Natural killer cell (primary cell): ENCODE measurements around the gene SPRYD3. TPM values are rescaled to one million over a fixed set of nuclear protein-coding genes. Genes with fewer than 3 reads are reported as not detected.

Source experiments
- ATAC-seq, 3 donors: fragments of 150-1000 bp in 2 of 3; fragments of 200-7000 bp in 1 of 3; cut with Tn5 transposase; 1 replicate in 1 of 3; 2 replicates in 2 of 3; pipeline ENCODE4 v1.10.0; 2021; ENCODE audit warnings: mild to moderate bottlenecking in 2 of 3, moderate library complexity in 2 of 3
- DNase-seq, 2 donors: peaks; one replicate each; pipeline versions ENCODE4 v3.0.0 to v3.0.0-alpha.2; 2013 to 2021; ENCODE audit warnings: mixed read lengths in 1 of 2
- H3K27ac ChIP-seq: one replicate; pipeline ENCODE4 v1.5.1; 2013; ENCODE audit warnings: mild to moderate bottlenecking, low read length
- H3K27me3 ChIP-seq: one replicate; pipeline ENCODE4 v1.6.1; 2013; ENCODE audit warnings: low read length; ENCODE audit not compliant: control insufficient read depth, insufficient read depth
- H3K36me3 ChIP-seq: one replicate; pipeline ENCODE4 v1.6.1; 2013; ENCODE audit warnings: low read length; ENCODE audit not compliant: control insufficient read depth, insufficient read depth
- H3K4me1 ChIP-seq: one replicate; pipeline ENCODE4 v1.6.1; 2013; ENCODE audit warnings: low read length; ENCODE audit not compliant: control insufficient read depth, insufficient read depth
- H3K4me3 ChIP-seq: one replicate; pipeline ENCODE4 v1.5.1; 2013; ENCODE audit warnings: low read length
- H3K9me3 ChIP-seq: one replicate; pipeline ENCODE4 v1.6.1; 2013; ENCODE audit warnings: low read length; ENCODE audit not compliant: control insufficient read depth, insufficient read depth
- H3K27ac Mint-ChIP-seq, 2 donors: one replicate each; pipeline ENCODE4 v1.8.0; 2022; ENCODE audit warnings: mild to moderate bottlenecking in 2 of 2, mixed read lengths in 2 of 2, moderate library complexity in 1 of 2
- H3K27me3 Mint-ChIP-seq, 2 donors: one replicate each; pipeline ENCODE4 v1.8.0; 2022; ENCODE audit warnings: low read depth in 2 of 2, mixed read lengths in 2 of 2
- H3K36me3 Mint-ChIP-seq: one replicate; pipeline ENCODE4 v1.8.0; 2022; ENCODE audit warnings: mixed read lengths
- H3K4me1 Mint-ChIP-seq, 2 donors: one replicate each; pipeline ENCODE4 v1.8.0; 2022; ENCODE audit warnings: mixed read lengths in 2 of 2
- H3K4me3 Mint-ChIP-seq: one replicate; pipeline ENCODE4 v1.8.0; 2022; ENCODE audit warnings: mild to moderate bottlenecking, moderate library complexity, mixed read lengths
- H3K9me3 Mint-ChIP-seq, 2 donors: one replicate each; pipeline ENCODE4 v1.8.0; 2022; ENCODE audit warnings: mixed read lengths in 2 of 2
- CTCF ChIP-seq: fragments of 200-600 bp; IDR thresholded peaks from one replicate; pipeline ENCODE4 v1.8.0; 2022; ENCODE audit warnings: antibody characterized with exemption
- WGBS: methylation state at CpG from one replicate; pipeline ENCODE4 v1.1.7; 2013; ENCODE audit warnings: missing lambda C conversion rate; ENCODE audit not compliant: insufficient coverage; 5-methylcytosine and 5-hydroxymethylcytosine counted together
- intact Hi-C: fragments of 100-400 bp; cut with micrococcal nuclease; formaldehyde crosslinking; loops from one replicate; pipeline ENCODE4 v1.14.2; 2022
- total RNA-seq, 4 donors: library from RNA; stranded (reverse); fragments of 120-200 nt in 1 of 4; gene quantifications; one replicate each; pipeline versions ENCODE4 v1.2.3 to v1.2.4, GENCODE V29; 2013 to 2022

Gene SPRYD3
- total RNA-seq, 3 donors from 2014 or later (not counting 1 experiment from before 2014, with no cell fraction given): 32.6 to 48.0 (median 42.6) TPM

GRCh38 chr12:53097564-53098353, 18.6 kb upstream of the SPRYD3 start, which contains the start of gene IGFBP6:
TSS of gene IGFBP6 (plus strand) at chr12:53097667. CDS start at chr12:53097718, 51 bp downstream.
- Mint-ChIP-seq H3K36me3 (no peaks in the 10 kb centered on the region), H3K4me1 (peaks cover 19 to 31% of the 10 kb centered on the region in 2 donors), H3K4me3 (peak within 1 kb of the TSS; percentile 89), H3K27ac (peak within 1 kb of the TSS in 1 of 2 donors; percentile 49), H3K27me3 (peaks cover 0 to 9% of the 10 kb centered on the region in 2 donors), H3K9me3 (no peaks in the 10 kb centered on the region)
- H3K27me3 ChIP-seq: peaks cover 3% of the 10 kb centered on the region
- no peaks in the 10 kb centered on the region for H3K36me3 ChIP-seq
- DNase-seq: peak; percentile 39 to 73
- H3K27ac ChIP-seq: no peak within 1 kb of the TSS
- no peak for TF ChIP-seq CTCF
- H3K9me3 ChIP-seq: no peaks in the 10 kb centered on the region
- H3K4me3 ChIP-seq: peak within 1 kb of the TSS; percentile 43
- H3K4me1 ChIP-seq: peaks cover 40% of the 10 kb centered on the region
- WGBS: under 1% methylated on average over 51 of the region's 51 CpGs
- ATAC-seq: peak; percentile 71 to 75 (median 73)
- intact Hi-C loops: no loop called here

DNA sequence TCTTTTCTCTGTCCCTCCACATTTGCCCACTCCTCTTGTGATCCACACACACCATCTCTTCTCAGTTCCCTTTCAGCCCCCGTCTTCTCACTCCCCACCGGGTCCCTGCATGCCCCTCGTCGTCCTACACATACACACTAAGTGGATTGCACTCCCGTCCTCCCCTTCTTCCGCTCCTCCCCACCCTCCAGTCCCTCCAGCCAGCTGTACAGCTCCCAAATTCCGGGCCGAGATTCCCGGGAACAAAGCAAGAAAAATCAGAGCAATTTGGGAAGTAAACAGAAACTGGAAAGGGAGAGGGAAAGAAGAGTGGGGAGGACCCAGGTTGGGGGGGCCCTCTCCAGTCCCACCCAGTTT, 18.0 kb upstream of the SPRYD3 start:
- Mint-ChIP-seq H3K9me3 (no peaks in the 10 kb centered on the region), H3K27ac (peak overlapping the region in 1 of 2 donors; percentile 49), H3K27me3 (peaks cover 0 to 9% of the 10 kb centered on the region in 2 donors), H3K4me3 (peak overlapping the region; percentile 89), H3K36me3 (no peaks in the 10 kb centered on the region), H3K4me1 (peaks cover 14 to 29% of the 10 kb centered on the region in 2 donors)
- 14% methylated on average over 9 of the region's 9 CpGs for WGBS
- TF ChIP-seq CTCF: no peak
- Histone ChIP-seq H3K36me3 (no peaks in the 10 kb centered on the region), H3K27ac (no peak overlapping the region), H3K4me1 (peaks cover 37% of the 10 kb centered on the region), H3K4me3 (peak overlapping the region; percentile 43), H3K27me3 (peaks cover 3% of the 10 kb centered on the region), H3K9me3 (no peaks in the 10 kb centered on the region)
- ATAC-seq (no peak), DNase-seq (no peak)
- intact Hi-C loops: no loop called here

DNA sequence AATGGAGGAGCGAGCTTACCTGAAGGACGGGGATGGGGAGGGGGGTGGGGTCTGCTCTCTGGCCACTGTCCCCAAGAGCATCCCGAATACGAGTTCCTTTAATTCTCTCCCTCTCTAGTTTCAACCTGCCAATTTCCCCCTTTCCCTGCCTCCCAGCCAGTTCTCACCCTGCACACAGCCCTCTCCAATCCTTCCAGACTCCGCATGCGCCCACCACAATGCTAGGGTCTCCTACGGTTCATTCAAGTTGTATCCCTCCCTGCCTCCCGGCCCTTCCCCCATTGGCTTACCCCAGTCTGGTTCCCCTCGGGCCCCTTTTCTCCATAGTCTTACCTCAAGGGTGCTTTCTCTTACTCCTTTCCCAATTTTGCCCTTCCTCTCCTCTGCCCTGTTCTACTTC, 17.6 kb upstream of the SPRYD3 start:
- DNase-seq: no peak
- Mint-ChIP-seq H3K36me3 (no peaks in the 10 kb centered on the region), H3K4me3 (peak overlapping the region; percentile 89), H3K4me1 (peaks cover 14 to 29% of the 10 kb centered on the region in 2 donors), H3K9me3 (no peaks in the 10 kb centered on the region), H3K27ac (peak overlapping the region in 1 of 2 donors; percentile 49), H3K27me3 (peaks cover 0 to 12% of the 10 kb centered on the region in 2 donors)
- H3K4me1 ChIP-seq: peaks cover 32% of the 10 kb centered on the region
- WGBS: 77% methylated on average over 8 of the region's 9 CpGs
- TF ChIP-seq CTCF: no peak
- H3K27ac ChIP-seq: no peak overlapping the region
- intact Hi-C loops: no loop called here
- peaks cover 3% of the 10 kb centered on the region for H3K27me3 ChIP-seq
- no peaks in the 10 kb centered on the region for H3K9me3 ChIP-seq
- H3K36me3 ChIP-seq: no peaks in the 10 kb centered on the region
- no peak for ATAC-seq
- H3K4me3 ChIP-seq: no peak overlapping the region
